Stimulated activated naive B cell treated with anti-CD40 and anti-IgM and Interleukin-4, amounts not matched to agents 10 μg/mL and 1 μg/mL and 100 μg/mL, for 72 hours (primary cell): ENCODE results near the gene NUDT11.
"Not testable (repeated sequence)": the region's sequence is repeated elsewhere in the genome, so short reads cannot be mapped to it uniquely, and the experiment has no call there.

ENCODE experiments used
- ATAC-seq, 2 donors: fragments of 150-1000 bp; cut with Tn5 transposase; replicated peaks; 2 replicates each; pipeline ENCODE4 v1.10.0; 2021; ENCODE audit warnings: moderate library complexity in 1 of 2
- DNase-seq: peaks from one replicate; pipeline ENCODE4 v3.0.0; 2021
- H3K27ac Mint-ChIP-seq: one replicate; pipeline ENCODE4 v1.8.0; 2022; ENCODE audit warnings: mild to moderate bottlenecking, mixed read lengths
- H3K27me3 Mint-ChIP-seq, 2 donors: one replicate each; pipeline ENCODE4 v1.8.0; 2022; ENCODE audit warnings: mixed read lengths in 2 of 2
- H3K36me3 Mint-ChIP-seq, 2 donors: one replicate each; pipeline ENCODE4 v1.8.0; 2022; ENCODE audit warnings: mixed read lengths in 2 of 2, mild to moderate bottlenecking in 1 of 2
- H3K4me1 Mint-ChIP-seq, 2 donors: one replicate each; pipeline ENCODE4 v1.8.0; 2022; ENCODE audit warnings: mixed read lengths in 2 of 2, mild to moderate bottlenecking in 1 of 2
- H3K4me3 Mint-ChIP-seq, 2 donors: one replicate each; pipeline ENCODE4 v1.8.0; 2022; ENCODE audit warnings: mild to moderate bottlenecking in 2 of 2, mixed read lengths in 2 of 2, moderate library complexity in 1 of 2
- H3K9me3 Mint-ChIP-seq, 2 donors: one replicate each; pipeline ENCODE4 v1.8.0; 2022; ENCODE audit warnings: mixed read lengths in 2 of 2, mild to moderate bottlenecking in 1 of 2

Gene NUDT11

DNA sequence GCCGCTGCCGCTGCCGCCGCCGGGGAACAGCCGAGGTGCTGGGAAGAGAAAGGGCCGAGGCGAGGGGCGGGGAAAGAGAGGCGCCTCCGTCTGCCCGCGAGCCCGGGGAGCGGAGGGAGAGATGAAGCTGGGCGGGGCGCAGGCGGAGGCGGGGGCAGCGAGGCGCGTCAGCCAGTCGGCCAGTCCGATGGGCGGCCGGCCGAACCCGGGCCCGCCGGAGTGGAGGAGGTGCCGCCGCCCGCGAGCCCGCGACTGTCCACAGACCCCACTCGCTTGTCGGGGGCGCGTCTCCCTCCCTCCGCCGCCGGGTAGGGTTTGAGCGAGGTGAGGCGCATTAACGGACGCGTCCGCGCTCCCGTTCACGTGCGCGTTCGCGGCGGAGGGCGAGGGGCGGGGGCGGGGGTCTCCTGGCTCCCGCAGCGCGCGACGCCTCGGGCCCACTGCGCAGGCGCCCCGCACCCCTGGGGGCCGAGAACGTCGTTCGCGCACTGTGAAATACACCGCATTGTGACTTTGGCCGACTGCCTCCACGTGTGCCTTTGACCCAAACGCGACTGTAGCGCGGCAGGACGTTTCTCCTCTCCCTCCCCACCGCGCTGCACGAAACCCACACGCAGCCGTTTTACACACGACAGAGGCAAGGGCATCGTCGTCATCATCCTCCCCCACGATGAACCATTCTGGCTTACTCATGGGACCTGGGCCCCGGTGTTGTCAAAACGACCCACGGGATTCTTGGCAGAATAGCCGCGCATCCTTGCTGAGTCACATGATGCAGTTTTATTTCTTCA lies at the start of gene NUDT11:
Gene NUDT11, minus strand, starts transcription at position 92 of the 791 bp plus-strand sequence. CDS start 148 bp downstream, outside the sequence.
- peak; percentile 76 to 77 for ATAC-seq
- peaks cover 22 to 27% of the 10 kb centered on the region in 2 donors for H3K27me3 Mint-ChIP-seq
- peaks cover 3 to 6% of the 10 kb centered on the region in 2 donors for H3K4me1 Mint-ChIP-seq
- H3K4me3 Mint-ChIP-seq: peak within 1 kb of the TSS; percentile 85 to 91
- peak within 1 kb of the TSS; percentile 83 for H3K27ac Mint-ChIP-seq
- peak; percentile 8 for DNase-seq
- peaks cover 0 to 4% of the 10 kb centered on the region in 2 donors for H3K36me3 Mint-ChIP-seq
- H3K9me3 Mint-ChIP-seq: peaks cover 4 to 5% of the 10 kb centered on the region in 2 donors

DNA sequence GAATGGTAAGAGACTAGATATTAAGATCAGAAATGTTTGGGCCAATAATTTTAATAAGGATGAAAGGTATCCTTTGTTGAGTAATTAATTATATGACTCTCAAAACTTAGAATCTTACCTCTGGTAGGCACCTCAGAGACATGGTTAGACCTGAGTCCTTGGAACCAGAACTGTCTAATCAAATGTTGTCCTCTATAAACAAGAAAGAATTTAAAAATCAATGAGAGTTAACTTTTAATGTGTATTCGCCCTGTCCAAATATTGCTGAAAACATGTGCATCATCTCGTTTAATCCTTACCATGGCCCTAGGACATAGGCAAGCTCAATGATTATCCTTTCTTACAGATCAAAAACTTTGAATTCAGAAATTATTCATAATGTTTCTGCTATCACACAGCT lies 24.0 kb upstream of the NUDT11 start:
- H3K27ac Mint-ChIP-seq: no peak overlapping the region
- H3K4me1 Mint-ChIP-seq: no peaks in the 10 kb centered on the region
- no peak for DNase-seq
- H3K4me3 Mint-ChIP-seq: no peak overlapping the region
- no peak for ATAC-seq
- peaks cover 0 to 4% of the 10 kb centered on the region in 2 donors for H3K27me3 Mint-ChIP-seq
- peaks cover under 1 to 2% of the 10 kb centered on the region in 2 donors for H3K9me3 Mint-ChIP-seq
- H3K36me3 Mint-ChIP-seq: no peaks in the 10 kb centered on the region

GRCh38 chrX:51519131-51519530 lies 22.7 kb upstream of the NUDT11 start:
- not testable (repeated sequence) for DNase-seq, ATAC-seq, H3K27me3 Mint-ChIP-seq, H3K27ac Mint-ChIP-seq, H3K9me3 Mint-ChIP-seq, H3K4me3 Mint-ChIP-seq, H3K36me3 Mint-ChIP-seq, H3K4me1 Mint-ChIP-seq

DNA sequence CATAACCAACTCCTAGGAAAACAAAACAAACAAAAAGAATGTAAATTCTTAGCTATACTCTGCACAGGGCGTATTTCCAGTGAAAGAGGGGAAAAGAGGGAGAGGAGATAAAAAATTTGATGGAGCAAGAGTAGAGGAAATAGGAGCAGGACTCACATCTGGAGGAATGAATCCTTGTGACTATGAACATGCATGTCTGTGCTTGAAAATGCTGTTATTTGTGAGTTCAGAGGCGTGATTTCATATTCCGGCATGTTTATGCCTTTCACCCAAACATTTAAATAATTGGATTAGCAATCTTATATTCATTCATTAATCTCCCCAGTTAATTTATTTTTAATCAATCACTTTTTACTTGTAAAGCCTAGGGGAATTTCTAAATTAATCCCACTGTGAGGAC lies 11.2 kb upstream of the NUDT11 start:
- Mint-ChIP-seq H3K27ac (no peak overlapping the region), H3K4me1 (no peaks in the 10 kb centered on the region), H3K9me3 (peaks cover 8 to 10% of the 10 kb centered on the region in 2 donors), H3K27me3 (peaks cover 0 to 33% of the 10 kb centered on the region in 2 donors), H3K4me3 (no peak overlapping the region), H3K36me3 (no peaks in the 10 kb centered on the region)
- DNase-seq (no peak), ATAC-seq (no peak)

DNA sequence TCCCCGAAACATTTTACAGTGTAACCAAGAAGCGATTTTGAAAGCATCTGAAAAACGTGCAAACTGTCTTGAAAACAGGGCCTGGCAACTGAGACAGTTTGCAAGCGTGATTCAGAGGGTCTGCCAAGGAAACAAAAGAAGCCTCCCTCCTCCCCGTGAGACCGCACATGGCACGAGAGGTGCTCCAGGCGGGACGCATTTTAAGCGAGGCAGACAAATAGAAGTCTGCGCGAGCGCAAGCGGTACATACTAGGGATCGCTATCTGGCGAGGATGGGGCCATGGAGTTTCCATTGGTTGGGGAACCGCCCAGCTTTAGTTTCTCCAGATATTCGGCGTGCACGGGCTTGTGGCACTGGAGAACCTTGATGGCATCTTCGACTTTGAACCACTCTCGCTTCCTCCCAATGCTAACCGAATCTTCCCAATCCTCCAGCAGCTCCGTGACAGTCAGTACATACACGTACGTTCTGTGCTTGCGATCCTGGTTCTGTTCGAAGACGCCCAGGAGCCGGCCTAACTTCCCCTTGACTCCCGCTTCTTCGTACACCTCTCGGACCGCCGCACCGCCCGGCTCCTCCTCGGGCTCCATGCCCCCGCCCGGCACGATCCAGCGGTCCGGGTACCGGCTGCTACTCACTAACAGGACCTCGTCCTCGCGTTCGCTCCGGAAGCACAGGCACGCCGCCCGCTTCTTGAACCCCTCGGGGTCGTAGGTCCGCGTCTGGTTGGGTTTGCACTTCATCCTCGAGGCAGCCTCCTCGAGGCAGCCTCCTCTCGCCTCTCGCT lies 497 bp downstream of the NUDT11 start:
- peaks cover 24 to 27% of the 10 kb centered on the region in 2 donors for H3K27me3 Mint-ChIP-seq
- peak overlapping the region; percentile 85 to 91 for H3K4me3 Mint-ChIP-seq
- not testable (repeated sequence) for DNase-seq, H3K9me3 Mint-ChIP-seq, H3K36me3 Mint-ChIP-seq, H3K4me1 Mint-ChIP-seq
- peak overlapping the region; percentile 83 for H3K27ac Mint-ChIP-seq
- ATAC-seq: peak; percentile 44 to 54

GRCh38 chrX:51494409-51494808 lies 2.0 kb downstream of the NUDT11 start:
- peaks cover 3 to 6% of the 10 kb centered on the region in 2 donors for H3K4me1 Mint-ChIP-seq
- ATAC-seq: no peak
- H3K27ac Mint-ChIP-seq: no peak overlapping the region
- DNase-seq: no peak
- no peak overlapping the region for H3K4me3 Mint-ChIP-seq
- H3K27me3 Mint-ChIP-seq: peaks cover 27% of the 10 kb centered on the region in 2 donors
- peaks cover 0 to 4% of the 10 kb centered on the region in 2 donors for H3K36me3 Mint-ChIP-seq
- peaks cover 4 to 5% of the 10 kb centered on the region in 2 donors for H3K9me3 Mint-ChIP-seq

DNA sequence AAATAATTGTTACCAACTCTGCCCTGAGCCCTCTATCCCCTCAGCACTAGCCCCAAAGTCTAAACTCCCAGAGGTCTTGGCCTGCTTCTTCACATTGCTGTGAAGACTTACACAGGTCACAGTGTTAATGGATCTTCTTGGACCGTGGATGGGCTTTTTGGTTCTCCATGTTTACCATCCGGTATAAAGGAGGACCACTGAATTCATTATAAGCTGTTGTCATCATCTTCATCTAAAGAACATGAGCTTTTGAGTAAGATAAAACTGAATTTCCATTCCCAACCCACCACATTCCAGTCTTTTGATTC lies 8.5 kb downstream of the NUDT11 start:
- Mint-ChIP-seq H3K9me3 (no peaks in the 10 kb centered on the region), H3K27ac (no peak overlapping the region), H3K4me3 (no peak overlapping the region), H3K36me3 (no peaks in the 10 kb centered on the region), H3K27me3 (peaks cover 0 to 8% of the 10 kb centered on the region in 2 donors), H3K4me1 (no peaks in the 10 kb centered on the region)
- DNase-seq (no peak), ATAC-seq (peak in 1 of 2 donors; percentile 8)

DNA sequence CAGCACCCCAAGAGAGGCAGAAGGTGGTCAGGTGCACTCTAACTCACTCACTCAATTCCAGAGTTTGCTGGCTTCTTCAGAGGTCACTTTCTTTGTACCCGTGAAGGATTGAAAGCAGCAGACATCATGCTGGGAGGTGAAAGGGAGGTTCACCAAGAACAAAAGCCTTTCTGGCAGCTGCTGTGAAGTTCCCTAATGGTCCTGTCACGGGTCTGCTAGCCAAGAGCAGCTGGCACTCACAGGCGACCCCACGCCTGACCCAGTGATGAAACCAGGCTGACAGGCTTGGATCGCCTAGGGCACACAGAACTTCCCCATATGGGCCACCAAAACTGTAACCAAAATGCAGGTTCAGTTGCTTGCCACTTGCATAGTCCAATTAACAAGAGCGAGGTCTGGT lies 11.8 kb downstream of the NUDT11 start:
- H3K4me1 Mint-ChIP-seq: no peaks in the 10 kb centered on the region
- H3K27ac Mint-ChIP-seq: no peak overlapping the region
- ATAC-seq (peak in 1 of 2 donors; percentile 27), DNase-seq (no peak)
- H3K9me3 Mint-ChIP-seq: no peaks in the 10 kb centered on the region
- peaks cover 0 to 2% of the 10 kb centered on the region in 2 donors for H3K36me3 Mint-ChIP-seq
- H3K27me3 Mint-ChIP-seq: no peaks in the 10 kb centered on the region
- H3K4me3 Mint-ChIP-seq: no peak overlapping the region

- H3K27me3 Mint-ChIP-seq, H3K4me1 Mint-ChIP-seq, ATAC-seq, DNase-seq, H3K9me3 Mint-ChIP-seq, H3K36me3 Mint-ChIP-seq, H3K27ac Mint-ChIP-seq, H3K4me3 Mint-ChIP-seq: not testable (repeated sequence)
Observed at GRCh38 chrX:51482411-51482810, 14.0 kb downstream of the NUDT11 start.

GRCh38 chrX:51476930-51477329 lies 19.5 kb downstream of the NUDT11 start:
- ATAC-seq (no peak), DNase-seq (no peak)
- H3K27me3 Mint-ChIP-seq: peaks cover 0 to 3% of the 10 kb centered on the region in 2 donors
- H3K4me1 Mint-ChIP-seq: no peaks in the 10 kb centered on the region
- H3K4me3 Mint-ChIP-seq: no peak overlapping the region
- no peaks in the 10 kb centered on the region for H3K9me3 Mint-ChIP-seq
- H3K27ac Mint-ChIP-seq: no peak overlapping the region
- peaks cover 0 to 2% of the 10 kb centered on the region in 2 donors for H3K36me3 Mint-ChIP-seq

- Mint-ChIP-seq H3K36me3 (no peaks in the 10 kb centered on the region), H3K4me1 (no peaks in the 10 kb centered on the region), H3K27ac (no peak overlapping the region), H3K27me3 (no peaks in the 10 kb centered on the region), H3K9me3 (no peaks in the 10 kb centered on the region), H3K4me3 (no peak overlapping the region)
- no peak for DNase-seq
- no peak for ATAC-seq
Observed at GRCh38 chrX:51463322-51463721, 33.1 kb downstream of the NUDT11 start.

GRCh38 chrX:51461053-51462044 lies 35.0 kb downstream of the NUDT11 start:
- DNase-seq (no peak), ATAC-seq (peak in 1 of 2 donors; percentile 45)
- Mint-ChIP-seq H3K4me3 (no peak overlapping the region), H3K4me1 (no peaks in the 10 kb centered on the region), H3K9me3 (no peaks in the 10 kb centered on the region), H3K27me3 (no peaks in the 10 kb centered on the region), H3K36me3 (no peaks in the 10 kb centered on the region), H3K27ac (no peak overlapping the region)

- H3K27ac Mint-ChIP-seq: no peak overlapping the region
- H3K4me1 Mint-ChIP-seq: no peaks in the 10 kb centered on the region
- no peaks in the 10 kb centered on the region for H3K27me3 Mint-ChIP-seq
- DNase-seq (no peak), ATAC-seq (no peak)
- no peak overlapping the region for H3K4me3 Mint-ChIP-seq
- H3K36me3 Mint-ChIP-seq: no peaks in the 10 kb centered on the region
- H3K9me3 Mint-ChIP-seq: no peaks in the 10 kb centered on the region
Observed at GRCh38 chrX:51459125-51459524, 37.3 kb downstream of the NUDT11 start.

DNA sequence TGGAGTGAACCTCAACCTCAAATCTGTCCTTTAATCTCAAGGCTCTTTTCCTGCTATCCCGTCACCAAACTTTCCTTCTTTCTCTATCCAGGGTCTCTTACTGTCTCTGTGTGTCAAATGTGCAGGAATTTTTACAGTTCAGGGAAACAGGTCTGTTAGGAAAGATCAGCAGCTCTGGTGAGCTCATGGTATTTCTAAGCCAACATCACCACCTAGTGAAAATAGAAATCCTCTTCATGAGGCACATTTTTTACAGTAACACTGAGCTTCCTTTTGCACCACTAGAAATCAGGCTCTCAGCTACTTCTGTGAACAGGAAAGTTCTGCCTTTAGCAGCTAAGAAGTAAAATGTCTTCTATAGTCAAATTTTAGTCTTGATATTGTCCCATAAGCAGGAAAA lies 39.6 kb downstream of the NUDT11 start:
- H3K36me3 Mint-ChIP-seq: no peaks in the 10 kb centered on the region
- no peak for DNase-seq
- no peaks in the 10 kb centered on the region for H3K4me1 Mint-ChIP-seq
- no peaks in the 10 kb centered on the region for H3K27me3 Mint-ChIP-seq
- no peak for ATAC-seq
- no peaks in the 10 kb centered on the region for H3K9me3 Mint-ChIP-seq
- no peak overlapping the region for H3K4me3 Mint-ChIP-seq
- no peak overlapping the region for H3K27ac Mint-ChIP-seq
